GM18498 (cell line): Measurements from ENCODE around the gene GTF3A.
A peak's percentile ranks its signal among the peaks of the same experiment; 100 is the strongest.

Experiments used
- ATAC-seq: cut with Tn5 transposase; IDR thresholded peaks from one replicate; pipeline ENCODE4 v1.9.1; 2021; ENCODE audit warnings: mild to moderate bottlenecking, moderate library complexity; ENCODE audit not compliant: unreplicated experiment

Gene GTF3A

DNA sequence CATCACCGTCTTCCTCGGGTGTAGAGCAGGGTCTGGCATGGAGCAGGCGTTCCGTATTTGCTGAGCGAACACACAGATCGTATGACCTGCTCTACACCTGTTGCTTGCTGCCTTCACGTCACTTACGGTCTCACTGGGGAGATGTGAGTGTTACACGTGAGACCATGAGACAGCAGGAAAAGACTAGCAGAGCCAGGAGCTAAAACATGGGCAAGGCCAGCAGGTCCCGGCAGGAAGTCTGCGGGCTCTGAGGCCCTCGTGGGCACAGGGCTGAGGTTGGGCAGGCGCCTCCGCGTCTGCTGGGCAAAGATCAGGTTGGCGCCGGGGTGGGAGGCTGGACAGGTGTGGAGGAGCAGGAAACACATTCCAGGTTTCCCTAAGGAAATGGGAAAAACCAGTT, 19.7 kb upstream of the GTF3A start:
- no peak for ATAC-seq

DNA sequence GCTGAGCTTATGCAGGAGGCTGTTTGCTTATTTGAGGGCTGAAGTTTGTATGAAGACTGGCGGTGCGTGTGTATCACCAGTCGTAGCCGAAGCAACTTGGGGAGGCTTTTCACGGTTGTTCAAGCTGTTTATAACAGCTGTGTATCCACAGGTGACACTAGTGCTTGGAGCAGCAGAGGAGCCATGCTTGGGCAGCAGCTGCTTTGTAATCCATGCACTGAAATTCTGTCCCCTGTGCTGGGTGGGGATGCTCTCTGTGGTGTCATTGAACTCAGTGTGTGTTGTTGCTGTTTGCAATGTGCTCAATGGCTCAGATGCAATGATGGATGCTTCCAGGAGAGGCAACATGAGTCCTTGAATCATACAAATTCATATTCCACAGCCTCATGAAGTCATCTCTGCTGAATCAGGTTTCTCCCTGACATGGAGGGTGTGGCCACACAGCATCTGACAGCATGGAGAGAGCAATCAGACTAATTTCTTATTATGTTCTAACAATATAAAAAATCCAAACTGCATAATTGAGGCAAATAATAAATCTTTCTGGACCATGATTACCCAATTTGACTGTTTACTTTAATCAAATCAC, 18.8 kb upstream of the GTF3A start:
- no peak for ATAC-seq

DNA sequence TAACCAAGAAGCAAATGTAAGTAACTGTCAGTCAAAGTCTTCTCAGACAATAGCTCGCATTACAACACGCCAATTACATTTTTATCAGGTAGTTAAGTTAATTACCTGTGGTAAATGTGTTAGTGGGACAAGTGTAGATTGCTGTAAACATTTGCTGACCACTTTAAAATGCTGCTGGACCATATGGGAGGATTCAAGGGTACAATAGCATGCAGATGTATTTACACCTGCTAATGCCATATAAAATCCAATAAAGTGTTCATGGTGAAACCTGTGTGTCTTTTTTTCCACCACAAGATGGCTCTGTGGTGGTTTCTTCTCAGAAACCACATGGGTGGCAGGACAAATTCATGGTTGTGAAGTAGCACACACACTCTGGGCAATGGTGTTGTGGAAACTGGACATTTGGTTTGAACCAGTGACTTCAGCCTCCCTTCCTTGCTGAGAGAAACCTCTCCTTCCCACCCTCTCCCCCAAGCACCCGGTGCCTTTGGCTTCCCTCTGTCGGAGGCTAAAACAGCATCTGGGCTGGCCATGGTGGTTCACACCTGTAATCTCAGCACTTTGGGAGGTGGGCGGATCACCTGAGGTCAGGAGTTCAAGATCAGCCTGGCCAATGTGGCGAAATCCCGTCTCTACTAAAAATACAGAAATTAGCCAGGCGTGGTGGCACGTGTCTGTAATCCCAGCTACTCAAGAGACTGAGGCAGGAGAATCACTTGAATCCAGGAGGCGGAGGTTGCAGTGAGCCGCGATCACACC, 18.1 kb upstream of the GTF3A start:
- ATAC-seq, result no peak

DNA sequence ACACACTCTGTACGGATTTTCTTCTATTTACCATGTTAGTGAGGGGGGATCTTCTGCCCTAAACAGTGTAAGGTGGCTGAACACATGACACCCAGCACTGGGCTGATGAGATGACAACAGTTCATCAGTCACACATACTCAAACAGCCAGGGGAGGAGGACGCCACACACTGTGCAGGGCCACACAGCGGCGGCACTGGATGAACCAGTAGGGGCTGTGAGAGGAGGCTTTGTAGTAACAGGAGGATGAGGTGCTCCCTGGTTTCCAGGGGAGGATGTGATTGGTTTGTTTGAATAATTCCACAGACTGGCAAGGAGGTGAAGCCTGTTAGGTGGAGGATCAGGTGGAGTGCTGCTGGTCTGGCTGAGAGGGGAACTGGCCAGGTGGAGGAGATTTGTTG, 16.3 kb upstream of the GTF3A start:
- no peak for ATAC-seq

DNA sequence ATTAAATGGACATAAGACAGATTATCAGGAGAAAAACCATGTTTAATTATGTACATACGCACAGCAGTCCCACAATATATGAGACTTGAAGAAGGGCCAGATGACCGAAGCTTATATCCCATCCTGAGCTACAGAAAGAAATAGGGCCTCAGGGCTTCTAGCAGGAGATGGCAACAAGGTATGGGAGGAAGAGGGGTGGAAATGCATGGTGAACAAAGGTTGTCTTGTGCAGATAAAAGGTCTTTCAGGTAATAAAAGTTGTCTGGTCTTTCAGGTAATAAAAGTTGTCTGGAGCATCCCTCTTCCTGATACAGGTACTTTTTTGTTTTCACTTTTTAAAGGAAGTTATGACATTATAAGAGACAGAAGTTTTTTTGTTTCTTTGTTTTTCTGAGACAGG, 15.4 kb upstream of the GTF3A start:
- no peak for ATAC-seq

DNA sequence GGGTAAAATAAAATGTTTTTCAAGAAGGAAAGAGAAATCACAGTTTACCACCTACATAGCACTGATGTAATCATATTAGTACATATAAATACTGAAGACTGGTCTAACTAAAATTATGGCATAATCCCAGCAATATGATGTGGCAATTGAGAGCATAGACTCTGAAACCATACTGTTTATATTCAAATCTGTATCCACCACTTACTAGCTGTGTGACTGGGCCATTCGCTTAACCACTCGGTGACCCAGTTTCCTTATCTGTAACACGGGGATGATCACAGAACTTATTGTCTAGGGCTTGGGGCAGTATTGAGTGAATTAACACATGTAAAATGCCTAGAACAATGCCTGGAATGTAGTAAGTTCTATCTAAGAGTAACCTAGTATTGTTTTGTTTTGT, 13.1 kb upstream of the GTF3A start:
- no peak for ATAC-seq

DNA sequence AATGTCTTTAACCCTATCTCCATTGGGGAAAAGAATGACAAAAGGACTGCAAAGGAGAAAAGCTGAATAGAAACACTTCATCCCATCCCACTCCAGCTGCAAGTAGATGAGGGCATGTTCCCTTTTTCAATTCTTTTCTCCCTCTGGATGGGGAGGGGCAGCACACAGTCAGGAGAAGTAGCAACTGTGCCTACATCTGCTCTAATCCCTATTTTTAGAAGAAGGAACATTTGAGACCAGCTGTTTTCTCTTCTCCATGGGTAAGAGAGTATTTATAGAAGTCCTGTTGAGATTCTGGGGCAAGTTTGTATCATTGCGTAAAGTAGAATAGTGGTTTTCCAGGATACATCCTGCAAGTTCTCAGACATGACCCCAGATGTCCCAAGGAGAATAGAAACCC, 9.3 kb upstream of the GTF3A start:
- ATAC-seq, result no peak

DNA sequence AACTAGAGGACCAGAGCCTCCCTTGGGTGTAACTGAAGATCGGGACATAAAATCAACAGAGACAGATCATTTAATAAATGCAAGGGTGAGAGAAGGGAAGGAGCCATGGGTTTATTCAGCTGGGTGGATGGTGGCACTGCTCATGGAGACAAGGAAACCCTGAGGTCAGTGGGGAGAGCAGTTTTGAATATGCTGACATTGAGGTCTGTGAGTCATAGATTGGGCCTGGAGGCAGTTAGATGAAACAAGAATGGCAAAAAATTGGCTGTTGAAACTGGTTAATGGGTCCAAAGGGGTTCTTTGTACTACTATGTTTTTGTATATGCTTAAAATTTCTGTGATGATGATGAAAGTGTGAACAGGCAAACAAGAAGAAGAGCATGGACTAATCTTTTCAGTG, 5.1 kb upstream of the GTF3A start:
- ATAC-seq, result no peak

DNA sequence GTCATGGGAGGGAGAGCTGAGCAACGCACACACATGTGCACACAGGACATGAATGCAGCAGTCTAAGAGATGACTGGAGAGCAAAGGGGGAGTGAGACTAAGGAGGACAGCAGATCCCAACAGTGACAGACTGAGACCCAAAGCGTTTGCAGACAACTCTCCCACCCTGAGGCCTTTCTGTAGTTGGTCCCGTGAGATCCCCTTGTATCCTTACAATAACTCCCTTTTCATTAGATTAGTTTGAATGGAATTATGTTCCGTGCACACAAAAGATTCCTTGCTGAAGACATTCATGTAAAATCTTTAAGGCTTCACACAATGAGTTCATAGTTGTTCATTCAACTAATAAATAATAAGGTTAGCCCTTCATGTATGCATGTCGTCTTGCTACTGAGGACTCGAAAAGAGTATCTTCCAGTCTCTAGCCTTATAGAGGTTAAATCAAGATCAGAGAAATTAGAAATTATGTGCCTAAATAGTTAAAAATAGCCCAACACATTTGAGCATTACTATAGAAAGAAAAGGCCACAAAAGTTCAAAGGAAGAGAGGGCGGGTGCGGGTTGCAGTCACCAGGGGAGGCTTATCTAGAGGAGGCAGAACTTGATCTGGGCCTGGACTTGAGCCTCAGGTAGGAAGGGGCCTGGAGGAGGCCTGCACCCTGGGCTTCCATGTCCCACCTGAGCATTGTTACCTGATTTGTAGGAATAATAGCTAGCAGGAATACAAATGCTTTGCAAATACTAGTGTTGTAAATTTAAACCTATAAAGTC, 3.1 kb upstream of the GTF3A start:
- ATAC-seq, result no peak

DNA sequence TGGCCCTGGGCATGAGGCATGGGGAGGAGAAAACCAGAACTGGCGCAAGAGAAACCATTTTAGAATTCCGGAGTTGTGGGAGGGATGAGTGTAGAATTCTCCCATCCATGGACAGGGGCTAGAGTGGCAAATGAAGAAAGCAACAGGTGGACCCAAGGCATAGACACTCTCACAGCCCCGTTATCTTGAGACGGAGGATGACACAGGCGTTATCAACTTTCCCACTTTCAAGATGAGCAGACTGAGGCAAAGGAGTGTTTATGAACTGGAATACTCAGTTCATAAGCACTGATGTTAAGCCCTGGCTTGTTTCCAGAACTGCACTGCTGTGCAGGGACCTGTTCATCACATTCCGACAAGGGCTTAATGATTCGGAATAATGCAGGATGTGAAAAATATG, 1.1 kb upstream of the GTF3A start:
- no peak for ATAC-seq

DNA sequence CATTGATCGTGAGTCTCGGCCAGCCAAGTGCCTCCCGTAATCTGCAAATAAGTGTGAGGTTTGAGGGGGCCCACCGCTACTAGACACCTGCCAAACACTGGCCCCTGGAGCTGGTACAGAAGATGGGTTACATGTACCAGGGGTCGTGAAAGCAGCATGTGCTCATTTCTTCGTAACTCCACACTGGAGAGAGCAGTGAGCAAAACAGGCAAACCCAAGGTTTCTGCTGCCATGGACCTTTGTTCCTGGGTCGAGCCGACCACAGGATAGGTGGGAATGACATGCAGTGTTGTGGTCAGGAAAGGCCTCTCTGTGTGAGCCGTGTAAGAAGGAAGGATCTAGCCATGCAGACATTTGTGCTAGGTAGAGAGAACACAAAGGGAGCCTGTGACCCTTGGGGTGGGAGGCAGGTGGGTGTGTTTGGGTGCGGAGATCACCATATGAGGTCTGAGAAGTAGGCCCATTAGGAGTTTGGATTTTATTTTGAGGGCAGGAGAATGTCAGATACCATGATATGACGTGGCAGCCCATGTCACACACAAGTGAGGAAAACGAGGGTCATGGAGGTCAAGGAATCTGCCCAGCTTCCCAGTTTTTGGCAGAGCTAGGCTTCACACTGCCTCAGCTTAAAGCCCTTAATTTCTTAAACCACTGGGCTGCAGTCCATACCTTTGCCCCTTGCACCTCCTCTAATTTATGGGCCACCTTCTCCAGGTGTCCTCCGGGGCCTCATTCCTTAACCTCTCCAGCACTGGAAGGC, 919 bp downstream of the GTF3A start:
- ATAC-seq, result peak; percentile 3

DNA sequence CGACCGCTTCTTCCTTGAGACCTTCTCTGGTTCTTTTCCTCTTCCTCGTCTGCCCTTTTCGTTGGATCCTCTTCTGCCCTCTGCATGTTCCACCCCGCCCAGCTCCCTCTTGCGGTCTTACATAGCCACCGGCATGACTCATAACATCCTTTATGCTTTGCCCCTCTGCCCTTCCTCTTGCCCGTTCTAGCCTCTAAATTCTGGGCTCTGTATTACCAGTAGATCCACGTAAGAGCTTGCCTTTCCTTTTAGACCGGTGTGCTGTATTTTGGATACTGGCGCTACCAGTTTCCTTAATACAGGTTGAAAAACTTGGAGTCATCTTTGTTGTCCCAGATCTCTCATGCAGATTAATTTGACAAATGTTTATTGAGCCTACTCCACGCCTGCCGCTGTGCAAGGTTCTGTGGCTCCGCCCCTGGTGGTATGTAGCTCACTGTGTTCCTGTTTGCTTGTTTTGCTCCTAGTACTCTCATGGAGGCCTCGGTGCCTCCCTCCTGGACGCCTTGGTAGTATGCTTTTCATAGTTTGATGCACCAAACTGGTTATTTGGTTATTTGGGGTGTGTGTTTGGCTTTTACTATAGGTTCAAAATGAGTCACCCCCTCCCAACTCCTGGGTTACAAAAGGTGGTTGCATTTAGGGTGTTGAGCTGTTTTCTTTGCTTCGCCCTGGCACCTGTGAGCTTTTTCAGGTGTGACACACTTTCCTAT, 1.7 kb downstream of the GTF3A start:
- ATAC-seq, result peak; percentile 74

DNA sequence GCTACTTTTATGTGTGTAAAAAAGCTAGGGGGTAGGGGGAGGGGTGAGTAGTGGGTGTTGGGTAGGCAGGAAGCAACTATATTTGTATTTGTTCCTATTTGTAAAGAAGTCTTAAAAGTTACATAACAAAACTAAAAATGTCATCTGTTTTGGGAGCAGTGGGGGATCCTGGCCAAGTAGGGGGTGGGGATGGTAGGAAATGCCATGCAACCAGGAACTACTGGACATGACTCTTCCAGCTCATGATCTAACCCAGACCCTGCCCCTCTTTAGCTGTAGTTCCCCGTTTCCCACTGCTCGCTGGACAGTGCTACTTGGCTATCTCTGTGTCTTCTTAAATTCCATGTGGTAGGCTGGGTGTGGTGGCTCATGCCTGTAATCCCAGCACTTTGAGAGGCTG, 3.2 kb downstream of the GTF3A start:
- ATAC-seq, result no peak

DNA sequence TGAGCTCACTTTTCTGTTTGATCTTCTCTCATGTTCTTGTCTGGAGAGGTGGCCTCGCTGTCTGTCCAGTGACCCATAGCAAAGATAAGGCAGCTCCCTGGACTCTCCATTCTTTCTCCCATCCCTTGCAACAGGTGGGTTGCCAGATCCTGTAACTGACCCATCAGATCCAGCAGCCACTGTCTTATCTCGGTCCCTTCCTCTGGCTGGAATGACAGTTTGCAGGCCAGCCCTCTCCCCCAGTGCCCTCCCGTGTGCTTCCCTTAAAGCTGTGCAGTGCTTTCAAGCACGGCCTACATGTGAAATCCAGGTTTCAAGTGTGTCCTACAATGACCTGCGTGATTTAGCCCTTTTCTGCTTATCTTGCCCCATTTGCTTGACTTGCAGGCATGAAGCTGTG, 3.7 kb downstream of the GTF3A start:
- no peak for ATAC-seq

DNA sequence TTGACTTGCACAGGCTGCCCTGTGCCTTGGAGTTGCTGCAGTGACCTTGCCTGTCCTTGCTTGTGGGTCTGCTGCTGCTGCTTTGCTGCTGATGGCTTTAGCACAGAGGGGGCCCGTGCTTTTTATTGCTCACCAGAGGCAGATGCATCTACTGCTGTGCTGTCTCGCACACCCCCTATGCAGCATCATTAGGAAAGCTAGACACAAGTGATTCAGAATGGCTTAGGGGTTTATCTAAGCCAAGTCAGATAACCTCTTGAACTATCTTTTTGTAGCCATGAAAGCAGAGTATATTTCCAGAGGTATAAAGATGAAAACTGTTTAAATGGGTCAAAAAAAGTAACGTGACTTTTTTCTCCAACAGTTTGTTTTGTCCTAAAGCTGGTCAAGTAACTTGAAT, 7.8 kb downstream of the GTF3A start:
- no peak for ATAC-seq

DNA sequence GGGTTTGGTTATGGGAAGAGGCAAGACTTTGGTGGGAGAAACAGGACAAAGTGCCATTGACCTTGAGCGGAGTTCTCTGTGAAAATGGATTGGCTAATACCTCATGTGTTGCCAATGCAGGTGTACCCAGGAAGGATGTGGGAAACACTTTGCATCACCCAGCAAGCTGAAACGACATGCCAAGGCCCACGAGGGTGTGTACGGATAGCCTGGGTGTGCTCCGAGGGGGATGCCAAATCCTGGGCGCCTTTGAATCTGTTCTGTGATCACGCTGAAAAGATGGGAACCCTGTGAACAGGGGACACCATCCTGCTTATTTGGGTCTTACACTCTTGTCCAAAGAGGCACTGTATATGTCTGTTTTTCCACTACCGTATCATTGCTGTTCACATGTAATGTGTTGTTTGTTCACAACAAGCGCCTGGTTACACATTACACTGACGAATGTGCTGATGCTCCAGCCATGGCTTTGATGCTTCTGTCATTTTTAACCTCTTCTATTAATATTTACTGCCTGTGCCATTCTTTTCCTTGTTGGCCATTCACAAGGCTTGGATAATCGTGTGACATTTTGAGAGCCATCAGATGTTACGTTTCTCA, 8.3 kb downstream of the GTF3A start:
- no peak for ATAC-seq

DNA sequence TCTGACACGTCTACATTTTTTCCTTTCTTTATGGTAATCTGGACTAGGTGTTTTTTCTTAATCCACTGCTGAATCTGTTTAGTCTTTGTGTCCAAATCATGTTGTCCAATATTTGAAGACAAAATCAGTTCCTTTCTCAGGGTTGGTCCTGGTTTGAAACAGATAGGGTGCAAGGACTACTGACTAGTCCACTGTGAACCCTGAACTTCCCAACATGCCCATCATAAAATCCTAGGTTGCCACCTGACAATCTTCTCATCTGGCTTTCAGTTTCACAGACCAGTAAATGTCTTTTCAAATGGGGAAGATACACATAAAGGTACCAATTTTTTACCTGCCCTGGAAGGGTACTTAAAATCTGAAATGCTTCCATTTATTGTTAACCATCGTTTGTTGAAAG, 12.7 kb downstream of the GTF3A start:
- no peak for ATAC-seq

DNA sequence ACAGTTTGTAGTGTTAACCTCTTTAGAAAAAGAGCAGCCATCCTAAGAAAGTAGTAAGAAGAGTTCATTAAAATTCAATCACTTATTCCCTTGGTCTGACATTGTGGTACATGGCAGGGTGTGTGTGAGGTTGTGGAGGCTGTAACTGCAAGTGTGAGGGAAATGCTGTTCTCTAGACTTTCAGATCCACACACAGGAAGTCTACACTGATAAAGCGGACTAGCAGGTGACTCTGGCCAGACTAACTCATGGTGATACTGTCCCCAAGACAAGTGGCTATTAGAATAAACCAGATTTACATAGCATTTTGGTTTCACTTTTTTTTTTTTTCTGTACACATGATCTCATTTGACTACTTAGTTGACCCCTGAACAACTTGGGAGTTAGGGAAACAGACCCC, 16.0 kb downstream of the GTF3A start:
- ATAC-seq, result no peak

DNA sequence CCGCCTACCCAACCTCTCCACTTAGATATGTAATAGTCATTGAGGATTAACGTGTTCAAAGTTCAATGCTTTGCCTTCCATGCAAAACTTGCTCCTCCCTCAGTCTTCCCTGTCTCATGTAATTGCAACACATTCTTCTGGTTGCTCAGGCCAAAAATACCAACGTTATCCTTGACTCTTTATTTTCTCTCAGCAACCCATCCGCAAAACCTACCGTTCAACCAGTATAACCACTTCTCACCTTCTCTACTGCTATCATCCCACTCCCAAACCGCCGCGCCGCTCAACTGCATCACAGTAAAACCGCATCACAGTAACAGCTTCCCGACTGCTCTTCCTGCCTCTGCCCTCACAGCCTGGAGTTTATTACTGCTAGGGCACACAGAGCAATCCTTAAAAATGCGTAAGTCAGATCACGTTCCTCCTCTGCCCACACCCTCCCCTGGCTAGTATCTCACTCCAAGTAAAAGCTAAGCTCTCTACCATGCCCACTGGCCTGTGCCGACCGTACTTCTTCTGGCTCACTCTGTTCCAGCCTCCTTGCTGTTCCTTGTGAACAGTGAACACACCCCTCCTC, 17.7 kb downstream of the GTF3A start:
- no peak for ATAC-seq

DNA sequence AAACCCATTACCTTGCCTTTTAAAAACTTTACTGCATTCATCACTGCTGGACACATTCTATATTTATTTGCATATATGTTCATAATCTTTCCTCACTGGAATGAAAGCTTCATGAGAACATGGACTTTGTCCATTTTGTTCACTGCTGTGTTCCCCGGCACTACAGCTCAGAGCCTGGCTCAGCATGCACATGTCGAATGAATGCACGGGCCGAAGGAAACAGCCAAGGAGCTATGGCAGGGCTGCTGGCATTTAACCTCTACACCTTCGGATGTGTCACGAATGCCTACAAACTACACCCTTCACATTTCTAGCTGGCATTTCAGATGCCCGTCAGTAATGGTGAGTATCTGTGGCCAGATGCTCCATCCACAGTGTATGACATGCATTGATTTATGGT, 18.4 kb downstream of the GTF3A start:
- no peak for ATAC-seq
